GM12872 (cell line): ENCODE results near the gene MYL12B.

ENCODE experiments used
- TF ChIP-seq, protein P1 (sequence below): IDR thresholded peaks from 3 replicates; pipeline ENCODE4 v1.5.1; 2011; ENCODE audit warnings: low read depth, mild to moderate bottlenecking, low read length, moderate library complexity; ENCODE audit not compliant: insufficient read depth

The MYL12B gene

GRCh38 chr18:3238742-3239141, 23.2 kb upstream of the MYL12B start:
- TF ChIP-seq, protein P1, sequence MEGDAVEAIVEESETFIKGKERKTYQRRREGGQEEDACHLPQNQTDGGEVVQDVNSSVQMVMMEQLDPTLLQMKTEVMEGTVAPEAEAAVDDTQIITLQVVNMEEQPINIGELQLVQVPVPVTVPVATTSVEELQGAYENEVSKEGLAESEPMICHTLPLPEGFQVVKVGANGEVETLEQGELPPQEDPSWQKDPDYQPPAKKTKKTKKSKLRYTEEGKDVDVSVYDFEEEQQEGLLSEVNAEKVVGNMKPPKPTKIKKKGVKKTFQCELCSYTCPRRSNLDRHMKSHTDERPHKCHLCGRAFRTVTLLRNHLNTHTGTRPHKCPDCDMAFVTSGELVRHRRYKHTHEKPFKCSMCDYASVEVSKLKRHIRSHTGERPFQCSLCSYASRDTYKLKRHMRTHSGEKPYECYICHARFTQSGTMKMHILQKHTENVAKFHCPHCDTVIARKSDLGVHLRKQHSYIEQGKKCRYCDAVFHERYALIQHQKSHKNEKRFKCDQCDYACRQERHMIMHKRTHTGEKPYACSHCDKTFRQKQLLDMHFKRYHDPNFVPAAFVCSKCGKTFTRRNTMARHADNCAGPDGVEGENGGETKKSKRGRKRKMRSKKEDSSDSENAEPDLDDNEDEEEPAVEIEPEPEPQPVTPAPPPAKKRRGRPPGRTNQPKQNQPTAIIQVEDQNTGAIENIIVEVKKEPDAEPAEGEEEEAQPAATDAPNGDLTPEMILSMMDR, result peak; percentile 26; the same call in 1 of the 3 replicates

DNA sequence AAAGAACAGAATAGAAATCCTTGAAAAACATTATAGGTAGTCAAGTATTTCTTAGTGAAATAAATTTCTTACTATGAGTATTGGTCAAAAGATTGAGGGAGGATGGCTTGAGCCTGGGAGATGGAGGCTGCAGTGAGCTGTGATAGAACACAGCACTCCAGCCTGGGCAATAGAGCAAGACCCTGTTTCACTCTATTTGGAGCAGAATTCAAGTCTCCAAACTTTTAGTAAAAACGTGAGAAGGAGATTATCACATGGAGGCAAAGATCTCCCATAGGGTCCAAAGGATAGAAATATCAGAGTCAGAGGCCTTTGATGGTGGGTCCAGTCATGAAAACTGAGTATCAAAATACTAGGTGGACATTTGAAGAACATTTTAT, 16.8 kb upstream of the MYL12B start:
- TF ChIP-seq, protein P1, result no peak

- TF ChIP-seq, protein P1, result peak; percentile 98
Observed at GRCh38 chr18:3245853-3246634, 15.9 kb upstream of the MYL12B start.

DNA sequence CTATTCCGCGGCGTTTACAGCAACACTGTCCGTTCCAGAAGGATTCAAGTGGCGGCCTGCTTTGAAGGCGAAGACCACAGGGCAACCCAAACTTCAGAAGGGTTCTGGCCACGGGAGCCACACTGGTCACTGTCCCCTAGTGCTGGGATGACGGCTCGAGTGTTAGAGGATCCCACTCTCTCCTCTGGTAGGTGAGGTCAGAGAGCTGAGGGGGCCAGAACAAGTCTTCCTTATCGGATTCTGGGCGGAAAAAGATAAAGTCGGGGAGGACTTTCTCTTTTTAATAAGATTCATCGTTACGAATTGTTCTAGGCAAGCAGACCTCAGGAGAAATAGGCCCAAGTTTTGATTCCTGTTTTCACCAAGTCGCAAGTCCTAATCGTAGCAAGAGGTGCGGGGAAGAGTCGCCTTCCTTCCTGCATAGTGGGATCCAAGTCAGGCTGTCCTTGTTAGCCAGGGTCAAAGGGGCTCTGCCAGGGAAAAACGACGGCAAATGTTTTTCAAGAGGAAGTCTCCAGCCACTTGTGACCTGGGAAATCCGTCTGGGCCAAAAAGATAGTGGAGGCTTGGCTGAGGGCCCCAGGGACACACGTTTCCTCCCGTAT, 15.2 kb upstream of the MYL12B start:
- TF ChIP-seq, protein P1, result no peak

- TF ChIP-seq, protein P1, result no peak
Observed at GRCh38 chr18:3247240-3248061, 14.5 kb upstream of the MYL12B start, which contains the start of gene MYL12A. Gene MYL12A, plus strand, starts transcription at chr18:3247801. Its CDS starts 5,447 bp downstream, at chr18:3253248.

- TF ChIP-seq, protein P1, result no peak
Observed at GRCh38 chr18:3248062-3248657, 13.8 kb upstream of the MYL12B start.
